Central memory CD8-positive, alpha-beta T cell (primary cell): ENCODE measurements around the gene CA12.
"Not testable (repeated sequence)": the region's sequence is repeated elsewhere in the genome, so short reads cannot be mapped to it uniquely, and the experiment has no call there.

Experiments used
- ATAC-seq: fragments of 150-1000 bp; cut with Tn5 transposase; replicated peaks from 2 replicates; pipeline ENCODE4 v1.10.0; 2022; ENCODE audit warnings: mild to moderate bottlenecking, moderate FRiP score, moderate number of reproducible peaks; ENCODE audit not compliant: poor library complexity, severe bottlenecking; ENCODE audit errors: extremely low read depth
- DNase-seq, 2 donors: peaks; one replicate each; pipeline ENCODE4 v3.0.0; 2021; ENCODE audit warnings: low spot score in 2 of 2
- H3K27ac Mint-ChIP-seq: one replicate; pipeline ENCODE4 v1.8.0; 2022; ENCODE audit warnings: low read depth, mild to moderate bottlenecking, moderate library complexity, mixed read lengths
- H3K27me3 Mint-ChIP-seq: one replicate; pipeline ENCODE4 v1.8.0; 2022; ENCODE audit warnings: mixed read lengths
- H3K36me3 Mint-ChIP-seq: one replicate; pipeline ENCODE4 v1.8.0; 2022; ENCODE audit warnings: mild to moderate bottlenecking, moderate library complexity, mixed read lengths; ENCODE audit not compliant: insufficient read depth
- H3K4me1 Mint-ChIP-seq: one replicate; pipeline ENCODE4 v1.8.0; 2022; ENCODE audit warnings: mixed read lengths
- H3K4me3 Mint-ChIP-seq: one replicate; pipeline ENCODE4 v1.8.0; 2022; ENCODE audit warnings: mild to moderate bottlenecking, moderate library complexity, mixed read lengths
- H3K9me3 Mint-ChIP-seq: one replicate; pipeline ENCODE4 v1.8.0; 2022; ENCODE audit warnings: mixed read lengths

The CA12 gene

DNA sequence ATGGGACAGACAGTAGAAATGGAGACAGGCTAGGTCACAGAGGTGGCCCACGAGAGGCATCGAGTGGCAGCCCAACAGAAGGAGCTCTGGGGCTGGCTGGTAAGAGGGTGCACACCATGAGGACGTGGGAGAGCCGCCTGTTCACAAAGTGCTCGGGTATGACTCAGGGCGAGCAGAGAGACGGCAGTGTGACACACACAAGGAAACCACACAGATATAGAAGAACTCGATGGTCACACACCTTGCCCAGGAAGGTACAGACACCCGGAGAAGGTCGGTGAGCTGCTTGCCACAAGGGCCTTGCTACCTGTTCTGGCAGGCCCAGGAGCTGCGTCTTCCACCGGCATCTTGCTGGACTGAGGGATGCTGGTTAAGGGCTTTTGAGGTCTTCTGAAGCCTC is 50.2 kb downstream of the CA12 start:
- Mint-ChIP-seq H3K4me3 (no peak overlapping the region), H3K27ac (no peak overlapping the region), H3K9me3 (no peaks in the 10 kb centered on the region), H3K4me1 (no peaks in the 10 kb centered on the region), H3K27me3 (no peaks in the 10 kb centered on the region), H3K36me3 (no peaks in the 10 kb centered on the region)
- ATAC-seq = no peak
- no peak for DNase-seq

DNA sequence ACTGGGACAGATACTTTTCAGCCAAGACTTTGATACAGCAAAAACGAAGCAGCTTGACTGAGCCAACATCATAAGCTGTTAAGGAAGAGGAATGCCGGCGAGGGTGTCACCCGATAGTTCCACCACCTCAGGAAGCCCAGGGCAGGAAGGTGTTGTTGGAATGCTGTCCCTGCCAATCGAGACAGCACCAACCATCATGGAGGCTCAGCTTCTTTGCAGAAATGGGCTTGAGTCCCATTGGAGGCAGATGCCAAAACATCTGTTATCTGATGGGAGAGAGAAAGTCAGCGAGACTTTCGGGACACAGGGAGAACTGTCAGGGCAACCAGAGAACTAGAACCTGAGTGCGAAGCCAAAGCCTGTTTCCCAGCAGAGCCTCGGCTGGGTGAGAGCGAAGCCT is 50.7 kb downstream of the CA12 start:
- Mint-ChIP-seq H3K4me3 (no peak overlapping the region), H3K27ac (no peak overlapping the region), H3K4me1 (no peaks in the 10 kb centered on the region), H3K36me3 (no peaks in the 10 kb centered on the region), H3K9me3 (no peaks in the 10 kb centered on the region), H3K27me3 (no peaks in the 10 kb centered on the region)
- DNase-seq = no peak
- no peak for ATAC-seq

DNA sequence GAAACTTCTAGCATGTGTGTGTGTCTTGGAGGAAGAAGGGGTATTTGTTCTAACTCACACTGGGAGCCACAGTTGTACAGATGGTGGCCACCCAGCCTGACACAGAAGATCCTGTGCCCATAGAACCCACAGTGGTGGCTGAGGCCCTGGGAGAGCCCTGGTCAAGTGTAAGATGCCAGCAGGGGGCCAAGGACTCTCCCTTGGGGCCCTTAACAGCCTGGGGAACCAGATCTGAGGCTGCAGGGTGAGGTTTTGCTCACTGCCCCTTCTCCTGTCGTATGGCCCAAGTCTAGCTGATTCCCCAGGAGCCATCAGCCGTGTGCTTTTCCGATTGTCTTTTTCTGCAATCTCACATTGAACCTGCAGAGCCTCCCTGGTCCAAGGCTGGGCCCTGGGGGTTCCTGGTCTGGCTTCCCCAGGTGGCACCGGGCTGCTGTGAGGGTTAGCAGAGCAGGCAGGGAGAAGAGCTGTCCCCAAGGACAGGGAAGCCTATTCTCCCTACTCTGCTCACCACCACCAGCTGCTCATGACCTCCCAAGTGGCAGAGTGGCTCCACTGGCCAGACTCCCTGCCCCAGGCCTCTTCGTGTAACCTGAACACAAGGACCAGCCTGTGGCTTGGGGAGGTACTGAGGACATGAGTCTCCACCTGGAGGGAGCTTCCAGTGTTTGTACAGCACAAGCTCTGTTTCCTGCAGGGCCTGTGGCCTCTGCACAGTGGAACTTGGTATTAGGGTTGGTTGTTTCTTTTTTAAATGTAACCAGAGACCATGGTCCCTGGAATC is 51.9 kb downstream of the CA12 start:
- DNase-seq = no peak

DNA sequence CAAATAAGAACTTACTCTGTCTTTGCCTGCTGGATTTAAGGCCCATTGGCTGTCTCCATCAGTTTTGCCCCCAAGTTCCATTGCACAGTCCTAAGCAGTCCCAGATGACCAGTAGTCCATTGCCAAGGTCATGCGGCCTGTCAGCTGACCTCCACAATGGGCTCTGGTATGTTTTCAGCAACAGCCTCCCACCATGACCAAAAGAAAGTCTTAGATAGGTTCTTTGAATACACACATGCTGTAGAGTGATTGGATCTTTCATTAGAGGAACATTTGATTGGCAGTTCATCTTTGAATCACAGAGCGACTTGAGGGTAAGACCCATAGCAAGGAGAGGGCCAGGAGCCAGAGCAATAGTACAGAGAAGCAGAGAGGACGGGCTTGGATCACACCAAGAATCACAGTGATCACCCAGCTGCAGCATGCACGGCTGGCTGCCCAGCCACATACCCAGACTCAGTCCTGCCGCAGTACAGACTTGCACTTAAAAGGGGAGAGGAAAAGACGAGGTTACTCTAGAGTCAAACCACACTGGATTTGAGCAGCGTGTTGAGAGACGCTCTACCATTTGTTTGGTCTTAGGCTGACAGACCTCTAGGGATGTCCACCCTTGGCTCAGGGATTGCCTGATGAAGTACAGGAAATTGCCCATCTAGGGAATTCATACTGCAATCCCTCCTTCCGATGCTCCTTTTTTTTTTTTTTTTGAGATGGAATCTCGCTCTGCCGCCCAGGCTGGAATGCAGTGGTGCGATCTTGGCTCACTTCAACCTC is 53.8 kb downstream of the CA12 start:
- H3K4me3 Mint-ChIP-seq = no peak overlapping the region
- H3K27ac Mint-ChIP-seq = no peak overlapping the region
- no peaks in the 10 kb centered on the region for H3K27me3 Mint-ChIP-seq
- DNase-seq = no peak
- H3K4me1 Mint-ChIP-seq = no peaks in the 10 kb centered on the region
- ATAC-seq = no peak
- H3K9me3 Mint-ChIP-seq = no peaks in the 10 kb centered on the region
- H3K36me3 Mint-ChIP-seq = no peaks in the 10 kb centered on the region

More for the DNA sequence above, 51.9 kb downstream of the CA12 start:
- H3K27ac Mint-ChIP-seq = no peak overlapping the region
- ATAC-seq = no peak
- H3K4me1 Mint-ChIP-seq = no peaks in the 10 kb centered on the region
- no peaks in the 10 kb centered on the region for H3K9me3 Mint-ChIP-seq
- H3K36me3 Mint-ChIP-seq = no peaks in the 10 kb centered on the region
- no peaks in the 10 kb centered on the region for H3K27me3 Mint-ChIP-seq
- H3K4me3 Mint-ChIP-seq = no peak overlapping the region

DNA sequence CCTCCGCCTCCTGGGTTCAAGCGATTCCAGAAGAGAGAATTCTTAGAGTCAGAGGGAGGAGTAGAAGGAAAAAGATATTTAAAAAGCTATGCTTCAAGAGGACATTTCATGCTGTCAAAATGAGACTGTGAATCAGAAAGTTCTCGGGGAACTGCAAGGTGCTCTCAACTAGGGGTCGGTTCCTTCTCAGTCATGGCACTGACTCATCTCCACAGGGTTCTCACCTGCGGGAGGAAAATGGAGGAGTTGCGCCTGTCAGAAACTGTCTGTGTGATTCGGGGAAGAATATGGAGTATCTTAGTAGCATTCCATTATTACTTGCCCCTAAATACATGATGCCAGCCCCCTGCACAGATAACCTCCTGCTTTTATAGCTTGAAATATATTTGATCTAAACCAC is 56.9 kb downstream of the CA12 start:
- H3K4me3 Mint-ChIP-seq = no peak overlapping the region
- no peak for ATAC-seq
- H3K4me1 Mint-ChIP-seq = no peaks in the 10 kb centered on the region
- no peak overlapping the region for H3K27ac Mint-ChIP-seq
- no peaks in the 10 kb centered on the region for H3K9me3 Mint-ChIP-seq
- H3K36me3 Mint-ChIP-seq = no peaks in the 10 kb centered on the region
- DNase-seq = no peak
- no peaks in the 10 kb centered on the region for H3K27me3 Mint-ChIP-seq

DNA sequence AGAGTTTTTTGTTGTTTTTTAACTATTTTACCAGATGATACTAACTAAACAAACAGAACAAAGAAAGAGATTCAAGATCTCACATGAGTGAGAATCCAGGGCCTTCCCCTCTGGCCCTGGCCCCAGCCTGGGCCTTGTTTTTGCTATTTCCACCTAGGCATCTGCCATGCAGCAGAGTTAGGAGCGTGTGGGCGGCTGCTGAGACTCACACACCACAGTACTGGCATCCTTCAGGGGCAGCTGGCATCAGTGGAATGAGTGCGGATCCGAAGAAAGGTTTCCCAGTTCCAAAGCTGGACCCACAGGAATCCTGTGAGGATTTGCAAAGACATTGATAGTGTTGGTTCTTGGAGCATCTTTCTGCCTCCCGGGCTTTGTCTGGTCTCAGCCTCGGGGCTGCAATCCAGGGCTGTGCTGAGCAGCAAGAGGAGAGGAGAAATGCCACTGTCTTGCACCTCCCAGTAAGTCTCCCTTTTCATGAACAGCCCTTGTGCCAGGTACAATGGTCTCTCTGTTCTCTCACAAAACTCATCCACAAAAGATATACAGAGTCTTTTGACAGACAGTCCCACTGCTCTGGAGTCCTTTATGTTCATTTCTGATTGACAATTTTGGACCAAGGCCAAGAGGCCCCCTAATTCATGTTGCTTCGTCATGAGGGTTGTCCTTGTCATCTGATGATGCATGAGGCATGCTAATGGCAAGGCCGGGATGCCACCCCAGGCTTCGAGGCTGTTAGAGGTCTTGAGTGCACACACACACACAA is 57.7 kb downstream of the CA12 start:
- DNase-seq = no peak
- H3K27me3 Mint-ChIP-seq = no peaks in the 10 kb centered on the region
- ATAC-seq = no peak
- no peak overlapping the region for H3K4me3 Mint-ChIP-seq
- no peak overlapping the region for H3K27ac Mint-ChIP-seq
- H3K9me3 Mint-ChIP-seq = no peaks in the 10 kb centered on the region
- H3K4me1 Mint-ChIP-seq = no peaks in the 10 kb centered on the region
- H3K36me3 Mint-ChIP-seq = no peaks in the 10 kb centered on the region

DNA sequence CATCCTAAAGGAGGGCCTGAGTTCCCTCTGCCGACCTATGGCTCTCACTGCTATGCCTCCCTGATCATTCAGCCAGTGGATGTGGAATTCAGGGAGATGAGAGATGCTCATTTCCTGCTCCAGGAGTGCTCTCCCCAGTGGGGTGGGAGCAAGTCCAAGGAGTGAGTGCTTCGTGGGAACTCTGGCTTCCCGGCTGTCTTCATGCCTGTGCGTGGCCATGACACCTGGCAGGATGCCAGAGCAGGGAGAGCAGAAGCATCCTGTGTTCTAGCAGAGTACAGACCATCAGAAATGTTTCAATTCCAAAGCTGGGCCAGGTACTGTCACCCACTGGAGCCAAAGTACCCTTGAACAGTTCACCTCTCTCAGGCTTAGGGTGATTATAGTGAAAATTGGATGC is 59.1 kb downstream of the CA12 start:
- no peak for DNase-seq

DNA sequence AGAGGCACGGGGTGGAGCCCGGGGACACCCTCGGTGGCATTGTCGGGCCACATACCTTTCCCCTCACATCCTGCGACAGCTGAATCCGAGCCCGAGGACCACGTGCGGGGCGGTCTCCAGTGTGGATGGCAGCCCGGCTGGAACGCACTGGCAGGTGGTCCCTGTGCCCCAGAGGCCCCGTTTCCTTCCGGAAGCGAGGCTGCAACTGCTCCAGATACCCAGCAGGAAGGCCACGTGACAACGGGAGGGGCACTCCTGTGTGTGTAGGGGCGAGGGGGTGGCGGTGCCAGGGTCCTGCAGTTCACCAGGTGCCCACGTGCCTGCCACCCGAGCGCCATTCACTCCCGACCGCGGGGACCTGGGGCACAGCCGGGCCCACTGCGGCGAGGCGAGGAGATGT is 60.2 kb downstream of the CA12 start:
- no peak overlapping the region for H3K27ac Mint-ChIP-seq
- H3K4me1 Mint-ChIP-seq = no peaks in the 10 kb centered on the region
- no peaks in the 10 kb centered on the region for H3K9me3 Mint-ChIP-seq
- DNase-seq (no peak), ATAC-seq (no peak)
- no peaks in the 10 kb centered on the region for H3K36me3 Mint-ChIP-seq
- H3K4me3 Mint-ChIP-seq = no peak overlapping the region
- no peaks in the 10 kb centered on the region for H3K27me3 Mint-ChIP-seq

More for the DNA sequence above, 59.1 kb downstream of the CA12 start:
- no peaks in the 10 kb centered on the region for H3K27me3 Mint-ChIP-seq
- ATAC-seq = no peak
- no peaks in the 10 kb centered on the region for H3K36me3 Mint-ChIP-seq
- H3K4me1 Mint-ChIP-seq = no peaks in the 10 kb centered on the region
- H3K27ac Mint-ChIP-seq = no peak overlapping the region
- H3K9me3 Mint-ChIP-seq = no peaks in the 10 kb centered on the region
- H3K4me3 Mint-ChIP-seq = no peak overlapping the region

DNA sequence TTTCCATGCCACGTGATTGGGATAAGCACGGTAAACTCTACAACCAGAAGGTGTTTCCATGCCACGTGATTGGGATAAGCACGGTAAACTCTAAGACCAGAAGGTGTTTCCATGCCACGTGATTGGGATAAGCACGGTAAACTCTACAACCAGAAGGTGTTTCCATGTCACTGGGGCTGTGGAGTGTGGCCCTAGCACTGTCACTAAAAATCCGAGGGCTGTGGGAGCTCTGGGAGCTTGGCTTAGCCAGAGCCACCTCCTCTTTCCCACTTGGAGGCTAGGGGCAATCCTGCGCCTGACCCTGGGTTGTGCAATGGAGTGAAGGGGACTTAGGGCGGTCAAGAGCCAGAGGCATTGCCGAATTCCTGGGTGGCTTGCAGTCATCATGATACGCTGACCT is 60.7 kb downstream of the CA12 start:
- H3K4me1 Mint-ChIP-seq, ATAC-seq, H3K4me3 Mint-ChIP-seq, H3K36me3 Mint-ChIP-seq, DNase-seq, H3K9me3 Mint-ChIP-seq, H3K27ac Mint-ChIP-seq, H3K27me3 Mint-ChIP-seq: not testable (repeated sequence)

DNA sequence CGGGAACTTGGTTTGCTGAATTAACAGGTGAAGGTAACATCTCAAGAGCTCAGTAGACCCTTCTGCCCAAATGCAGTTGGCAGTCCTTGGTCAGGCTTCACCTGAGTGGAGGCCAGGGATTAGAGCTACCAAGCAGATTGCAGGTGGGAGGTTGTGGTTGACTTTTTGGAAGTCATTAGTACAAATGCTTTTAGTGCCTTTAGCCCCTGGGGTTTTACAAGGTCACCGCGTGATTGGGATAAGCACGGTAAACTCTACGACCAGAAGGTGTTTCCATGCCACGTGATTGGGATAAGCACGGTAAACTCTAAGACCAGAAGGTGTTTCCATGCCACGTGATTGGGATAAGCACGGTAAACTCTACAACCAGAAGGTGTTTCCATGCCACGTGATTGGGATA is 61.2 kb downstream of the CA12 start:
- not testable (repeated sequence) for H3K4me3 Mint-ChIP-seq, H3K9me3 Mint-ChIP-seq, H3K27me3 Mint-ChIP-seq, H3K36me3 Mint-ChIP-seq, H3K27ac Mint-ChIP-seq, DNase-seq, ATAC-seq, H3K4me1 Mint-ChIP-seq

DNA sequence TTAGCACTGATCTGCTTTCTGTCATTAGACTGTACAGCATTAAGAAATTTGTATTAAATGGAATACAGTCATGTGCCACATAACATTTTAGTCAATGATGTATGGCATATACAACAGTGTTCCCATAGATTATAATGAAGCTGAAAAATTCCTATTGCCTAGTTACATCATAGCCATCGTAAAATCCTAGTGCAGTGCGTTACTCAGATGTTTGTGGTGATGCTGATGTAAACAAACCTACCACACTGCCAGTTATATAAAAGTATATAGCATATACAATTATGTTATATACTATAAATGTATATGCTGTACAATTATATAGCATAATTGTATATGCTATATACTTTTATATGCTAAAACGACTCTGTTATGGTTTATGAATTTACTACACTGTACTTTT is 62.6 kb downstream of the CA12 start:
- Mint-ChIP-seq H3K4me3 (no peak overlapping the region), H3K27ac (no peak overlapping the region), H3K36me3 (no peaks in the 10 kb centered on the region), H3K9me3 (no peaks in the 10 kb centered on the region), H3K27me3 (no peaks in the 10 kb centered on the region), H3K4me1 (no peaks in the 10 kb centered on the region)
- DNase-seq = no peak
- ATAC-seq = no peak

DNA sequence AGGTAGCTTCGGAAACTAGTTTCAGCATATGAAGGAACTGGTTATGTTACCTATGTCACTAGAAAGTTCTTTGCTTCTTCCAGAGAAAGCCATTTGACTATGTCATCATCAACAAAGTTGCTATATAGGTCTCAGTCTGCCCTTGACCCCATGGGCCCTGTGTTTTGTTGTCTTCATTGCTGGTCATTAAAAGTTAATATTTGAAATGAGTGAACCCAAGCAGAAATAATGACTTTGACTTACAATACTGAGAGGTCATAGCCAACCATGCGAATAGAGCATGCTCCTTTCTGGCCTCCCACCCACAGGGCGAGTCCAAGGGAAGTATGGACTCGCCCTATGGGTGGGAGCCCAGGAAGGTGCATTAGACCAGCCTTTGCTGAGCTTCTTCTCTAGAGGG is 63.3 kb downstream of the CA12 start:
- Mint-ChIP-seq H3K36me3 (no peaks in the 10 kb centered on the region), H3K27me3 (no peaks in the 10 kb centered on the region), H3K27ac (no peak overlapping the region), H3K4me3 (no peak overlapping the region), H3K9me3 (no peaks in the 10 kb centered on the region), H3K4me1 (no peaks in the 10 kb centered on the region)
- ATAC-seq = no peak
- DNase-seq = no peak

DNA sequence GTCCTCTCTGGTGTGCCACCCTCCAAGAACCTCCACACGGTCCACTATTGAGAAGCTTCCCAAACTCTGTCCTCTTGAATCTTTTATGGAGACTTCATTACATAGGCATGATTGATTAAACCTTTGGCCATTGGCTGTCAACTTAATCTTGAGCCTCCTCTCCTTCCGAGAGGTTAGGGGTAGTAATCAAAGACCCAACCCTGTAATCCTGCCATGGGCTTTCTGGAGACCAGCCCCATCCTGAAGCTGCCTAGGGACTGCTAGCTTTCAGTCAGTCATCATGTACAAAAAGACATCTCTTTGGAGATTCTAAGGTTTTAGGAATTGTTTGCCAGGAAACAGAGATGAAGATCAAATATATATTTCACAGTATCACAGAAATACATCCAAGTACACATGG is 67.2 kb downstream of the CA12 start:
- Mint-ChIP-seq H3K27me3 (no peaks in the 10 kb centered on the region), H3K9me3 (no peaks in the 10 kb centered on the region), H3K4me1 (no peaks in the 10 kb centered on the region), H3K4me3 (no peak overlapping the region), H3K27ac (no peak overlapping the region), H3K36me3 (no peaks in the 10 kb centered on the region)
- ATAC-seq (no peak), DNase-seq (no peak)
